GM18526 (cell line): ENCODE results near the gene ANKMY1.

Experiments
- POLR2A ChIP-seq: IDR thresholded peaks from 3 replicates; pipeline ENCODE4 v1.6.1; 2011; ENCODE audit not compliant: insufficient read length; ENCODE audit errors: extremely low read depth

The ANKMY1 gene

DNA sequence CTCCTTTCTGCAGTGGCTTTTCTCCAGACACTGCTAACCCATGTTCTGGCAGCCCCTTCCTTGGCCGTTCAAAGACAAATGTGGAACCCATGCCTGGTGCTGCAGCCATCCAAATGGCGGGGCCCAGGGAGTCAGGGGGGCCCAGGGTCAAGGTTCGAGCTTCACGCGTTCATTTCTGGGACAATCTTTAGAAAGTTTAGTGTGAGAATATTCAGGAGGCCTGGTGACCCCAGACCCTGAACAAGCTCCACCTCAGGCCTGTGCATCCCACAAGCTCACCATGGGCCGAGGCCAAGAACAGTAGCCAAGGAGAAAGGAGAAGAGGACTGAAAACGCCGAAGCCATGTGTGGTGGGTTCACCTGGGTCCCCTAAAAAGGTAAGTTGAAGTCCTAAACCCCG, 54.4 kb downstream of the ANKMY1 start:
- no peak for TF ChIP-seq POLR2A

DNA sequence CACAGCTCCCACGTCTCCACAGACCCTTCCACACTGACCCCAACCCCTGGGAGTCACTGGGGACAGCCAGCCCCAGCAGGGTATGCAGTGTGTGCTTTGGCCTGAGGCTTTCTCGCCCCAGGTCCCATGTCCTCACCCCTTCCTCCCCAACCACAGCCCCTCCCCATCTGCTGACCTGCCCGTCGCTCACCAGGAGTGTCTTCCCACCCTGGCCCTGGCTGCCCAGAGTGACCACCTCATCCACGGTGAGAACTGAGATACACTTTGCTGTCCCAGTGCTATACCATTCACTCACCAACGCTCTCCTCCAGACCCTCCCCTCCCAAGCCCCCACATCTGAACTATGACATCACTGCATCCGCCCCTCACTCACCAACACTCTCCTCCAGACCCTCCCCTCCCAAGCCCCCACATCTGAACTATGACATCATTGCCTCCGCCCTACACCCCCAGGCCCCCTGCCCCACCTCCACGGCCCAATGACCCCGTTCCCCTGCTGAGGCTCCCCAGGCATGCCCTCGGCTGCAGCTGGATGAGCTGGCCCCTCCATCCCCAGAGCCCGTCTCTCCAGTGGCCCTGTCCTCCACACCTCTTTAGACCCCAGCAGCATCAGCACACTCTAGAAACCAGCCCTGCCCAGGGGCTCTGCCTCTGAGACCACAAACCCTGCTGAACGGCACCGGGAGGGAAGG, 55.2 kb downstream of the ANKMY1 start:
- no peak for TF ChIP-seq POLR2A

DNA sequence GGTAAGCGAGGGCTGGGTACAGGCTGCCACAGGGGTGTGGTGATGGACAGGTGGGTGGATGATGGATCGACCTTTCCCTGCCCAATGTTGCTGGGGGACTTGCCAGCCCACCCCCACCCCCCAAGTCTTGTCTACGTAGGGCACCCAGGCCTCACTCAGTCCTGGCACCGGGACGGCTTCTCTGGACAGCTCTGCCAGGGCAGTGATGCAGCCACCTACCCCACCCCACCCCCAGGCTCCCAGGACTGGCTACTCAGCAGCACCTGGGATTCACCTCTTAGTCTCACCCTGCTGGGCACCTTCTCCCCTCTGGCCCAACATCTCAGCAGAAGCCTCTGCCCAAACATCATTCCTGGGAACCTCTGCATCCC, 55.7 kb downstream of the ANKMY1 start:
- no peak for TF ChIP-seq POLR2A

DNA sequence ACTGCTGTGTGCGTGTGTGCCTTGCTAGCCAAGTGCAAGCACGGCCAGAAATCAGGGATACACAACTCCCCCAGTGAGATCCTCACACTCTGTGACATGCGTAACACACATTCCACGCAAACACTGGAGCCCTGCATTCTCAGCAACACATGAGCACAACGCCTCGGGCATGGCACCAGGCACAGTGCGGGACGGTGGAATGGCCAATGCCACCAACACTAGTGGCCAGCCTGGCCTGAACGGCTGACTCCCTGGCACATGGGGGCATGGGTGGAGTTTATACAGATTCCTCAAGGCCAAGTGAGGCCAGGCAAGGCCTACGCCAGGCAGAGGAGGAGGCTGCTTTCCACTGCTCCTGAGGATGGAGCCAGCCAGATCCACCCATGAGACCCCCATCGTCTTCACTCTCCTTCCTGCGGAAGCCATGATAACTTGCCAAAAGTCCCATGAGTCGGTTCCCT, 56.2 kb downstream of the ANKMY1 start:
- TF ChIP-seq POLR2A: no peak

DNA sequence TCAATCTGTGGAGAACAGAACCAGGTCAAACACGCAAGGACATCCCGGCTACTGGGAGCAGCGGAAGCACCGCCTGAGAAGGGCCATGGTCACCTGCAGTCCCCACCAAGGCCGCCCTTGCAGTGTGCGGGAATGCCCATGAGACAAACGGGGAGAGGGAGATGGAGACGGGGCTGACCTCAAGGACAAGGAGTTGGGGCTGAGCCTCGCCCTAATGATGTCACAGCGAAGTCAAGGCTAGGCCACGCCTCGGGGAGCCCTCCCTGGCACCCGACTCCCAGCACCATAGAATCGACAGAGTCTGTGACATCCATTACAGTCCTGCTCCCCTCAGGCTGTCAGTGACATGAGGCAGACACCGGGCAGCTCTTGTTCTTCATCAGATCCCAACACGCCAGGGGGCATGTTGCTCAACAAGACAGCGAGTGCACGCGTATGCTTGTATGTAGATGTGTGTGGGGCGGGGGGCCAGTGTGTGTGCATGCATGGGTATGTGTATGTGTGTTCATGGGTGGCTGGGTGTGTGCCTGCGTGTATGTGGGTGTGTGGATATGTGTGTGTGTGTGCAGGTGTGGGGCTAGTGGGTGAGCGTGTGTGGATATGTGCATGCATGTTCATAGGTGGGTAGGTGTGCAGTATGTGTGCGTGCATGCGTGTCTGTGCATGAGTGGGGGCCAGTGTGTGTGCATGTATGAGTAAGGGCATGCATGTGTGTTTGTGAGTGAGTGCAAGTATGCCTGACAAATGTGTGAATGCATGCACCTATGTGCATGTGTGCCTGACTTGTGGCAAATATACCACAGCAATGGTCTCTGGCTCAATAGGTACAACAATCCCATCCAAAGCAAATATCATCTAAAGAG, 57.0 kb downstream of the ANKMY1 start:
- no peak for TF ChIP-seq POLR2A

DNA sequence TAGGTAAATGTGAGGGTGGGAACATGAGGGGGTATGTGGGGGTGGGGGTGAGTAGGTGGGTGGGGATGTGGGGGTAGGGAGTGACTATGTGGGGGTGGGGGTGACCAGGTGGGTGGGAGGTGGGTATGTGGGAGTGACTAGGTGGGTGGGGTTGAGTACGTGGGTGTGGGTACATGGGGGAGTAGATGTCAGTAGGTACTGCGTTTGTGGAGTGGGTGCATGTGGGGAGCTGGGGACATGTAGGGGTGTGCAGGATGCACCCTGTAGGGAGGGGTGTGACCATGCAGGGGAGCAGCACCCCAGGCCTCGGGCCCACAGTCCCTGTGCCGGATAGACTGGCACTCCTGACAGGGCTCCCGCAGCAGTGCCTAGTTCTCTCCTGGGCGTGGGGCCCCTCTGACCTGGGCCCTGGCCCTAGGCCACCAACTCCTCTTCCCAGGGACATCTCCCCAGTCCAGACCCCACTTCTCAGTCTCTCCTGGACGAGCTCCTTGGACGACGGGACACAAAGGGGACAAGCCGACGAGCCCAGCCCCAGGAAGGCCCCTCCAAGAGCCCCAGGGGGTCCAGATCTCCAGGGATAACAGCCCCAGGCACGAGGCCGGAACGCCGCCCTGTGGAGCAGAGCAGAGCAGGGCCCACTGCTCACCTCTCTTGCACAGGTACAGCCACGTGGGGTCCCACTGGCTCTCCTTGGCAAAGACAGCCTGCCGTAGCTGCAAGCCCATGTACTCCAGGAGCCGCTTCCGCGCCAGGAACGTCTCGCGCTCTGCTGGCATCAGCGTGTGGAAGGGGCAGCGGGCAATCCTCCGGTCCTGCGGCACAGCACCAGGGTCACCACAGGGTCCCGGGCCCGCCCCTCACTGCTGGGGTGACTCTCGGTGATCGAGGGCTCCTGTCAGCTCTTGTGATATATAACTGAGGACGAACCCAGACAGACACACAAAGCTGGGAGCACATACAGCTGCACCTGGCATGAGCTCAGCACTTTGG, 58.2 kb downstream of the ANKMY1 start:
- TF ChIP-seq POLR2A: no peak

DNA sequence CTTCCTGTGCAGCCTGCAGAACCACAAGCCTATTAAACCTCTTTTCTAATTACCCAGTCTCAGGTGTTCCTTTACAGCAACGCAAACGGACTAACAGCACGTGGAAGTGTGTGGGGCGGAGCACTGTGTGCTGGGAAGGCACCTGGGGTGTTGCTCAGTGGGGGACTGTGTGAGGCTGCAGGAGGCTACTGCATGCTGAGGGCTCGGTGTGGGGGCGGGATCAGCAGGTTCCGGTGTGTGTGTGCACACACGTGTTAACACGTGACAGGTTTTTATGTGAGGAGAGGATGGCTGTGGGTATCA, 58.9 kb downstream of the ANKMY1 start:
- TF ChIP-seq POLR2A: no peak

DNA sequence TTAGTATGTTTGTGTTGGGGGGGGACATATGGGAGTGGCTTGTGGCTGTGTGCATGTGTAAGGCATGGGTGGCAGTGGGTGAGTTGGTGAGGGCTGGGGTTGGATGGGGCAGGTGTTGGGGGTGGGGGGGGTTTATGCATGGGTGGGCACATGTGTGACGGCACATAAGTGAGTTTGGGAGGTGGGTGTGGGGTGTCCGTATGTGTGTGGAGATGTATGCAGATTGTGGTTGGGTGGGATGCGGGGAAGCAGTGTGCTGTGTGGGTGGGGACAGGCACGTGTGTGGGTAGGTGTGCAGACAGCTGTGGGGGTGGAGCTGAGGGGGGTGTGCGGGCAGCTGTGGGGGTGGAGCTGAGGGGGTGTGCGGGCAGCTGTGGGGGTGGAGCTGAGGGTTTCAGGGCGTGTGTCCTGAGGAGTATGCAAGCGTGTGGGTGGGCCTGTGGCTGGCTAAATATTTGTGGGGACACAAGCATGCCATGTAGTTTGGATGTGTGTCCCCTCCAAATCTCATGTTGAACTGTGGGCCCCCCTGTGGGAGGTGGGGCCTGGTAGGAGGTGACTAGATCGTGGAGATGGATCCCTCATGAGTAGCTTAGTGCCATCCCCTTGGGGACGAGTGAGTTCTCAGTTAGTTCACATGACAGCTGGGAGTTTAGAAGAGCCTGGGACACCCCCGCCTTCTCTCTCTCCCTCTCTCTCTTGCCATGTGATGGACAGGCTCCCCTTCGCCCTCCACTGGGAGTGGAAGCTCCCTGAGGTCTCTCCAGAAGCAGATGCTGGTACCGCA, 59.4 kb downstream of the ANKMY1 start:
- TF ChIP-seq POLR2A: no peak

DNA sequence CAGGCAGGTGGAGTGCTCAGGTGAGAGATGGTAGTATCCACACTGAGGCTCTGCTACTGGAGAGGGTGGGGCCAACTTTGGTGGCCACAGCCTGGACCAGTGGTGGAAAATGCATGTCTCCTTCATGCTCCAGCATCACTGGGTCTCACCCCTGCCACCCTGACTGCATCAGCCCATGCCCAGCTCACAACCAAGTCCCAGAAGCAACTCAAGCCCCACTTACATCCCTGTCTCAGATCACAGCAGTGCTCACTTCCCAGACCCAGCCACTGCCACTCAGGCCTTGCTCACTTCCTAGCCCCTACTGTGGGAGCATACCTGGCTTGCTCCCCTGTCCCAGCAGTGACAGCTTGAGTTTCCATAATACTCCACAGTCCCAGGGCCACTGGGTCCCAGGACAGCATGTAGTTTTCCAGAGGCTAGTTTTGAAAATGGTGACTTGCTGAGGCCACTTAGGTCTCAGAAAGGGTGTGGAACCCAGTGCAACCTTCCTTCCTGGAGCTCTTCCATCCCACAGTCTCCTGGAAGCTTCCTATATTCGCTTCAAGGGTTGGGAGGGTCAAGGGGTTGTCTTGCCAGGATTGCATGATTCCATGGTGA, 63.5 kb downstream of the ANKMY1 start:
- TF ChIP-seq POLR2A: no peak

DNA sequence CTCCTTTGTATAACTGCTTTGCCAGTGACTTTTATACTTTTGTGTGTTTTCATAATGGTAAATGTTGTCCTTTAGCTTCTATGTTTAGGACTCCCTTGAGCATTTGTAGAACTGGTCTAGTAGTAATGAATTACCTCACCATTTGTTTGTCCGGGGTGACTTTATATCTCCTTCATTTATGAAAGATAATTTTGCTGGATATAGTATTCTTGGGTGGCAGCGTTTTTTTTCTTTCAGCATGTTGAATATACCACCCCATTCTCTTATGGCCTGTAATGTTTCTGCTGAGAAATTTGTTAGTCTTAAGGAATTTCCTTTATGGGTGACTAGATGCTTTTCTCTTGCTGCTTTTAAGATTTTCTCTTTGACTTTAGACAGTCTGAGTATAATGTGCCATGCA, 66.3 kb downstream of the ANKMY1 start:
- no peak for TF ChIP-seq POLR2A

DNA sequence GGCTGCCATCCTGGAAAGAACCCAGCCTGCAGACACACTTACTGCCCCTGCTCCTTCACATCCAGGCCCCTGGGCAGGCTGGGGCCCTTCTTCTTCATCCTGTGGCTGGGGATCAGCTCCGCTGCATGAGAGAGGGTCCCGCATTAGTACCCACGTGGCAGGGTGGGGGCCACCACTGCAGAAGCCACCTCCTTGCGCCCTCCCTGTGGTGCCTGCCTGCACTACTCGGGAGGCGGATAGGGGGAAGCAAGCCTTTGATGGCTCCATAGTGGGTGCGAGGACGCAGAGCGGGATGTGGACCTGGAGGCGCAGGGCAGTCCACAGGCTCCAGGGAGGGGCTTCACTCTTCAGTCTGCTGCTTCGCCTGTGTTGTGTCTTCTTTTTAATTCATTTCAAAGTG, 75.6 kb downstream of the ANKMY1 start:
- no peak for TF ChIP-seq POLR2A

DNA sequence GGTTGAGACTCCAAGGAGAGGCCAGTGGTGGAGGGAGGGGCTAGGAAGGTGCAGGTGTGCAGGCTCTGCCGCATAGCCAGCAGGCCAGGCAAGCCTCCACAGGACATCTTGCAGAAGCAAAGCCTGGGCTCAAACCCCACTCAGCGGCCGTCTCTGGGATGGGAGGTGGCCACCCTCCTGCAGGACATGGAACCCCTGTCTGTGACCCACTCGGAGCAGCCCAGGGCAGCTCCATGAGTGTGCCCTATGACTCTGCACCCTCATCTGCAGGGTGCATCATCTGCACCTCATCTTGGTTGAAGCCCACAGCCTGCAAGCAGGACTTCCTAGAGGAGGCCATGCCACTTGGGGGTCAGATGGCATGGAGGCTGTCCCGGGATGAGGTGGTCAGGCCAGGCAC, 76.1 kb downstream of the ANKMY1 start:
- TF ChIP-seq POLR2A: no peak

DNA sequence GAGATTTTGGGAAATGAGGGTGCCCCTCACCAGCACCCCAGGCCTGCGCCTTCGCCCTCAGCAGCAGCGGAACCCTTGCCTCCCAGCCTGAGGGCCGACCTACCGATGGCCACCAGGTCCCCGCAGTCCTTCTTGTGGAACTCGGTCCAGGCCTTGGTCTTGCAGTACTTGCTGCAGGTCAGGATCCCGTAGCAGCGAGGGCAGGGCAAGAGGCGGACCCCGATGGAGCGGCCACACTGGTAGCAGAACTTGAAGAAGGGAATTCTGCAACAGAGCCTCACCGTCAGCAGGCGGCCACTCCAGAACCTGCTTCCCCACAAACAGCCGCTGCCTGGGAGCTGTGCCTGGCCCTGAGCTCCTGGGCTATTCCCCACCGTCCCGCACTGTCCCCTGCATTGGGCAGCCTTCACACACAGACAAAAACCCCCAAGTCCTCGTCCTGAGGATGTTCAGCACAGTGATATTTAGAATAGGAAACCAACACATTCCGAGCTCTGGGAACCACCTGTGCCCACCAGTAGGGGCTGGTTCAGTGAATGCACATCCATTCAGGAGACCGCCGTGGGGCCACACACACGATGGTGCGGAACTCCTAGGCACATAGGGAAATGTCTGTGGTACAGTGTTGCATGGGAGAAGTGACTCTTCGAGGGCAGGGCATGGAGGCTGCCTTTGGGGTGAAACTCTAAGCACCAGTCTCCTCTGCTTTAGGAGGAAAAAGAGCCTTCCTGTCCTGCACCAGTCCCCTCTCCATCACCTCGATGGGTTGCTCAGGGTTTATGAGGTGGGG, 76.8 kb downstream of the ANKMY1 start:
- TF ChIP-seq POLR2A: no peak

DNA sequence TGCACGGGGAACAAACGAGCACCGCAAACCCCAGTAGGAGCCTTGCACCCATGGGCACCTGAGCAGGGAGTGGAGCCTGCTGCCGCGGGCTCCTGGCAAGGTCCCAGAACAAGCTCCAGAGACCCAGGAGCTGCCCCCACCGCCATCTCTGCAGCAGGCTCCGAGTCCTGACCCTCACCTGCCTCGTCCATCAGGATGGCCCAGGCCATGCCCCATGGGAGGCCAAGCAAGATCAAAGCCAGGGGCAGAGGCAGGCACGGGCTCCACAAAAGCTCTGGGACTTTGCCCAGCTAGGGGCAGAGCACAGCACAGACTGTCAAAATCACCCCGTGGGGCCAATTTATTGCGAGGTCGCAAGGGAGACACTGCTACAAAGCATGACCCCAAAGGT, 78.7 kb downstream of the ANKMY1 start:
- no peak for TF ChIP-seq POLR2A
